HG03575 (cell line): ENCODE data around the gene EXO1.

Experiments
- ATAC-seq: cut with Tn5 transposase; IDR thresholded peaks from one replicate; pipeline ENCODE4 v1.9.1; 2021; ENCODE audit not compliant: unreplicated experiment, insufficient number of reproducible peaks, low FRiP score; ENCODE audit errors: extremely low read depth

The EXO1 gene

GRCh38 chr1:241870336-241870735, 22.3 kb downstream of the EXO1 start:
- no peak for ATAC-seq

- ATAC-seq, result no peak
These were observed 22.9 kb downstream of the EXO1 start for GRCh38 chr1:241870746-241871430.

- no peak for ATAC-seq
These were observed 33.4 kb downstream of the EXO1 start for GRCh38 chr1:241881440-241881839.

- ATAC-seq, result no peak
These were observed 35.2 kb downstream of the EXO1 start for GRCh38 chr1:241883159-241883558.

- ATAC-seq, result no peak
These were observed 40.2 kb downstream of the EXO1 start for GRCh38 chr1:241888232-241888631.

- ATAC-seq, result no peak
These were observed 43.3 kb downstream of the EXO1 start for GRCh38 chr1:241891296-241891695.

- no peak for ATAC-seq
These were observed 46.0 kb downstream of the EXO1 start for GRCh38 chr1:241894016-241894415.

GRCh38 chr1:241895013-241895412, 47.0 kb downstream of the EXO1 start:
- peak; percentile 38 for ATAC-seq

GRCh38 chr1:241896670-241896962, 48.6 kb downstream of the EXO1 start:
- ATAC-seq, result no peak

- no peak for ATAC-seq
These were observed 51.2 kb downstream of the EXO1 start for GRCh38 chr1:241899210-241899609.

- ATAC-seq, result no peak
These were observed 52.4 kb downstream of the EXO1 start for GRCh38 chr1:241900381-241900780.

- ATAC-seq, result no peak
These were observed 54.5 kb downstream of the EXO1 start for GRCh38 chr1:241902391-241903065.

GRCh38 chr1:241916196-241916595, 68.2 kb downstream of the EXO1 start:
- ATAC-seq, result no peak

- no peak for ATAC-seq
These were observed 69.5 kb downstream of the EXO1 start for GRCh38 chr1:241917487-241917886.

- ATAC-seq, result no peak
These were observed 70.9 kb downstream of the EXO1 start for GRCh38 chr1:241918879-241919278.

GRCh38 chr1:241924080-241924808, 76.2 kb downstream of the EXO1 start:
- ATAC-seq, result no peak

GRCh38 chr1:241926141-241926540, 78.1 kb downstream of the EXO1 start:
- ATAC-seq, result no peak

GRCh38 chr1:241927321-241927720, 79.3 kb downstream of the EXO1 start:
- no peak for ATAC-seq

- ATAC-seq, result no peak
These were observed 84.8 kb downstream of the EXO1 start for GRCh38 chr1:241932845-241933244.

- no peak for ATAC-seq
These were observed 86.3 kb downstream of the EXO1 start for GRCh38 chr1:241934201-241934848.
